Uterus (tissue), 2 donors: Measurements from ENCODE around the gene DIPK1A.

Experiments
- CTCF ChIP-seq, 4 experiments: fragments of 200-600 bp in 2 of 4; fragments of 450-650 bp in 2 of 4; sonication (generic) in 2 of 4; IDR thresholded peaks; one replicate each; pipeline ENCODE4 v1.5.1; 2016 to 2019; ENCODE audit warnings: antibody characterized with exemption in 4 of 4, mild to moderate bottlenecking in 2 of 4, moderate library complexity in 1 of 4
- POLR2A ChIP-seq, 2 donors: fragments of 450-650 bp; IDR thresholded peaks; one replicate each; pipeline ENCODE4 v1.6.1; 2016; ENCODE audit warnings: antibody characterized with exemption in 2 of 2, mild to moderate bottlenecking in 1 of 2, moderate library complexity in 1 of 2

DNA sequence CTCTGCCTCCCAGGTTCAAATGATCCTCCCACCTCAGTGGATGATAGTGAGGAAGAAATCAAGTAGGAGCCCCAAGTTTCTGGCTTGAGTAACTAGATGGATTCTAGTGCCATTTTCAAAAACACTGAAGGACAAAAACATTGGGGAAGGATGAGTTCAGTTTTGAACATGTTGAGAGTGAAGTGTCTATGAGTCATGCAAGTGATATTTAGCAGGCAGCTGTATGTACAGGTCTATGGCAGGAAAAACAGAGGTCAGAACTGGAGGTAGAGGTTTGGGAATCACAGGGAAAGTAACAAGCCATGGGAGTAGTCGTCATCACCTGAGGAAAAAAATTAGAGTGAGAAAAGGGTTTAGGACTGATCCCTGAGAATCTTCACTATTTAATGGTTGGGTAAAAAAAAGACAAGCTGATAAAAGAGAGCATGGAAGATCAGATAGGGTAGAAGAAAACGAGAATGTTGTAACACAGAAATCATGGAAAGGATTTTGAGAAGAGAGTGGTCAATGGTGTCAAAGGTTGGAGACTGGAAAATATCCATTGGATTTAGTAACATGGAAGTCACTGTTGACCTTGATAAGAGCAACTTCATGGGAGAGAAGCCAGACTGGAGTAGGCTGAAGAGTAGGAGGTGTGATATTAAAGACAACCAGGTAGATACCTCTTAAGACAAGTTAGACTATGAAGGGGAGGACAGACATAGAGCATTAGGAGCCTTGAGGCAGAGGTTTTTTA is 53.1 kb downstream of the DIPK1A start:
- no peak for TF ChIP-seq POLR2A (IDR thresholded peaks at IDR 0.05)
- no peak for TF ChIP-seq CTCF (IDR thresholded peaks at IDR 0.05)
